Measurements from ENCODE around the gene ATP1A1. TPM values are rescaled to one million over a fixed set of nuclear protein-coding genes. Genes with fewer than 3 reads are reported as not detected.
A peak's percentile ranks its signal among the peaks of the same experiment; 100 is the strongest.

Gene ATP1A1
- total and polyA plus RNA-seq, 2 experiments from 2014 or later: 665 to 1,350 TPM

GRCh38 chr1:116415200-116415698, 42.2 kb downstream of the ATP1A1 start:
- H3K27me3 ChIP-seq: no peaks in the 10 kb centered on the region
- TF ChIP-seq CTCF (IDR thresholded peaks at IDR 0.05; ENCODE audit: low read depth, low read length): no peak
- no peaks in the 10 kb centered on the region for H3K9me3 ChIP-seq (ENCODE audit: low read depth)
- H3K4me3 ChIP-seq: no peak overlapping the region
- H3K27ac ChIP-seq: peak overlapping the region; percentile 99
- H3K4me1 ChIP-seq (ENCODE audit: low read depth): peaks cover 60% of the 10 kb centered on the region
- no peaks in the 10 kb centered on the region for H3K36me3 ChIP-seq
- no peak for DNase-seq (ENCODE audit: low read depth in 1 of 2, low spot score in 1 of 2)

- Histone ChIP-seq H3K9me3 (ENCODE audit: low read depth) (no peaks in the 10 kb centered on the region), H3K36me3 (no peaks in the 10 kb centered on the region), H3K4me1 (ENCODE audit: low read depth) (peaks cover 66% of the 10 kb centered on the region), H3K27me3 (no peaks in the 10 kb centered on the region), H3K27ac (peak overlapping the region; percentile 99), H3K4me3 (no peak overlapping the region)
- DNase-seq (ENCODE audit: low read depth in 1 of 2, low spot score in 1 of 2): peak; percentile 25 to 91
- peak; percentile 13 for TF ChIP-seq CTCF (IDR thresholded peaks at IDR 0.05; ENCODE audit: low read depth, low read length)
These were observed 42.9 kb downstream of the ATP1A1 start for GRCh38 chr1:116415699-116416533.

DNA sequence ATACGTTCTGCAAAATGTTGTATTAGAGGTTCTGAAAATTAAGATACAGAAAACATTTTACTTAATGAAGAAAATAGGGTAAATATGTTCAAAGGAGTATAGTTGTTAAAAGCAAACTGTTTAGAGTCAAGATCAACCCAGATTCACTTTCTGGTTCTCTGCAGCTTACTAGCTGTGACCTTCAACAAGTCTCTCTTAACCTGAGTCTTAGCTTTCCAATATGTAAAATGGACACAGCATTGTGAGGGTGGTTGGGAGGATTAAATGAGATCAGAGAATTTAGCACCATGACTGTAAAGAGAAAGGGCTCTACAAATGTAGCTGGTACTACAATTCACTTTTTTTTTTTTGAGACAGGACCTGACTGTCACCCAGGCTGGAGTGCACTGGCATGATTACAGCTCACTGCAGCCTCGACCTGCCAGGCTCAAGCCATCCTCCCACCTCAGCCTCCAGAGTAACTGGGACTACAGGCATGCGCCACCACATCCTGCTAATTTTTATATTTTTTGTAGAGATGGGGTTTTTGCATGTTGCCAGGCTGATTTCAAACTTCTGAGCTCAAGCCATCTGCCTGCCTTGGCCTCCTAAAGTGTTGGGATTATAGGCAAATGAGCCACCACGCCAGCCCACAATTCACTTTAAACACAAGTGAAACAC, 43.9 kb downstream of the ATP1A1 start:
- Histone ChIP-seq H3K4me3 (no peak overlapping the region), H3K27ac (peak overlapping the region; percentile 99), H3K9me3 (ENCODE audit: low read depth) (no peaks in the 10 kb centered on the region), H3K36me3 (no peaks in the 10 kb centered on the region), H3K27me3 (no peaks in the 10 kb centered on the region), H3K4me1 (ENCODE audit: low read depth) (peaks cover 71% of the 10 kb centered on the region)
- TF ChIP-seq CTCF (IDR thresholded peaks at IDR 0.05; ENCODE audit: low read depth, low read length): no peak
- no peak for DNase-seq (ENCODE audit: low read depth in 1 of 2, low spot score in 1 of 2)

GRCh38 chr1:116417678-116418077, 44.6 kb downstream of the ATP1A1 start:
- Histone ChIP-seq H3K9me3 (ENCODE audit: low read depth) (no peaks in the 10 kb centered on the region), H3K4me3 (peak overlapping the region; percentile 49), H3K4me1 (ENCODE audit: low read depth) (peaks cover 70% of the 10 kb centered on the region), H3K27ac (peak overlapping the region; percentile 99), H3K27me3 (no peaks in the 10 kb centered on the region), H3K36me3 (no peaks in the 10 kb centered on the region)
- no peak for TF ChIP-seq CTCF (IDR thresholded peaks at IDR 0.05; ENCODE audit: low read depth, low read length)
- DNase-seq (ENCODE audit: low read depth in 1 of 2, low spot score in 1 of 2): no peak

DNA sequence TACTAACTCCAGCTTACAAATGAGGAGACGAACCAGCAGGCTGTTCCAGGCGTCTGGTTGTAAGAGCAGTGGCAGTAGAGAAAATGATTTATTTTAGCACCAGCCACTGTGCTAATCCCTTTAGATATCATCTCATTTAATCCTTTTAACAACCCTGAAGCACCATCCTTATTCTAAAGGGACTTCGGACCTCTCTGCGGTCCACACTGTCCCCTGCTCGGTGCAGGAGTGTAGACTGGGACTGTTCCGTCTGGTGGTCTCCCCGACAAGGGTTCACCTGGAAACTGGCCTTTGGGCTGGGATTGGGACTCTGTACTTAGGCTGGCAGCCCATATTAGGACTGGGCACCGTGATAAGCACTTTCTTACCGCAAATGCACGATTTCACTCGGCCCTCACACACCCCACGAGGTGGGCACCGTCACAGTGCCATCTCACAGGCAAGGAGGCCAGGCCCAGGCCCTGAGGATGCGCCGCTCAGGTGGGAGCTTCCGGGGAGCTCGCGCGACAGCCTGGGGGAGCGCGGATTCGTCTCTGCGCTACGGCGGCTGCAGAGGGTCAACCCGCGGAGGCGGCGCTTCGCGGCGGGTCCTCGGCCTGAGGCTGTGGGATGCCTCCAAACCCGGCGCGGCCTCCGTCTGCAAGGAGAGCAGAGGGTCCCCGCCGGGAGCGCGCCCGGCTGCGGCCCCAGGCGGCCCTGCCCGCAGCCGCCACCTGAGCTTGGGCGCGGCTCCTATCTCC, 45.2 kb downstream of the ATP1A1 start:
- DNase-seq (ENCODE audit: low read depth in 1 of 2, low spot score in 1 of 2): peak; percentile 74 to 85
- peak overlapping the region; percentile 99 for H3K27ac ChIP-seq
- peaks cover 64% of the 10 kb centered on the region for H3K4me1 ChIP-seq (ENCODE audit: low read depth)
- no peaks in the 10 kb centered on the region for H3K27me3 ChIP-seq
- H3K36me3 ChIP-seq: no peaks in the 10 kb centered on the region
- TF ChIP-seq CTCF (IDR thresholded peaks at IDR 0.05; ENCODE audit: low read depth, low read length): no peak
- no peaks in the 10 kb centered on the region for H3K9me3 ChIP-seq (ENCODE audit: low read depth)
- H3K4me3 ChIP-seq: peak overlapping the region; percentile 49

All from cardiac muscle cell (in vitro differentiated cells and primary cell).